Mononuclear cell (primary cell): ENCODE measurements around the gene CPXM2. TPM values are rescaled to one million over a fixed set of nuclear protein-coding genes. Genes with fewer than 3 reads are reported as not detected.

Source experiments
- H3K27me3 ChIP-seq: 2 replicates; pipeline ENCODE4 v1.6.0; 2011; ENCODE audit warnings: low read length, control low read depth; ENCODE audit not compliant: insufficient read depth
- H3K4me1 ChIP-seq: 2 replicates; pipeline ENCODE4 v1.5.1; 2011; ENCODE audit warnings: mild to moderate bottlenecking, low read length, control low read depth; ENCODE audit not compliant: insufficient read depth
- H3K4me3 ChIP-seq: 2 replicates; pipeline ENCODE4 v1.5.1; 2011; ENCODE audit warnings: mild to moderate bottlenecking, low read length, moderate library complexity
- H3K9me3 ChIP-seq: 2 replicates; pipeline ENCODE4 v1.5.1; 2011; ENCODE audit warnings: low read depth, mild to moderate bottlenecking, control low read depth, low read length
- total RNA-seq: library from RNA; depleted of rRNA; stranded (reverse); fragments of >200 nt; gene quantifications from one replicate; pipeline ENCODE4 v1.2.3, GENCODE V29; 2012

The CPXM2 gene
- total RNA-seq = not detected

DNA sequence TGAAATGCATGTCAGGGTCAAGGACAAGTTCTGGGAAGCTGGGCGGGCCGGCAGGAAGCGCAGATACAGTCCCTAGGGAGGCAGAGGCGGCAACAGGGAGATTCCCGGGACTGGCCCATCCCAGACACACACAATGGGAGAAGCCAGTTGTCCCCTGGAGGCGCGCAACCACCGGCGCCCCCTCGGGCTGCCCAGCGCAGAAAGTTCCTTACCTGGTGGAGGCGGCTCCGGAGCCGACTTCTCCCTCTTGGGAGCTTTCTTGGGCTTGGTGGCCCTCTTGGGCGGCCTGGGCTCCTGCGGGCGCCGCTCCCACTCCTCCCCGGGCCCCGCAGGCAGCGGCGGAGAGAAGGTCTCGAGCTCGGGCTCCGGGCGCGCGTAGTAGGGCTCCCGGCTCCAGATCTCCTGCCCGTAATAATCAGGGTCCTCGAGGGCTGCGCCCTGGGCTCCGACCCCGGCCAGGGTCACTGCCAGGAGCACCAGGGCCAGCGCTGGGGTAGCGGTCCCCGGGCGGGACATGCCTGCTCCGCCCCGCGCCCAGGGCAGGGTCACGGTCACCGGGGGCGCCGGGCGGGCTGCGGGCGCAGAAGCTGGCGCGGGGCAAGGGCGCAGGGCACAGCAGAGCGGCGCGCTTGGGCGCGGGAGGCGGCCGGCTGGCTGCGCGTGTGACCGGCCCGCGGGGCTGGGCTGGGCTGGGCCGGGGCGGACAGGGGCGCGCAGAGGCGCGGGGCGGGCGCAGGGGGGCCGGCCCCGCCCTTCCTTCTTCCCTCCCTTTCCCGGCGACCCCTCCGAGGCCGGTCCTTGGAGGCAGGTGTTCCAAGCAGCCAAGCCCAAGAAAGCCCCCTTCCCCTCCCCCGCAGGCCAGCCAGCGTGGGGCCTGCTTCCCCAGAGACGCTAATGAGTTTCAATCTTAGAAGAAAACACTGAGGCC lies at the start of gene CPXM2:
Gene CPXM2 (minus strand): TSS at position 664 of the 928 bp plus-strand sequence. CDS start 148 bp downstream, at position 516.
- H3K9me3 ChIP-seq = no peaks in the 10 kb centered on the region
- H3K27me3 ChIP-seq = peaks cover 4% of the 10 kb centered on the region
- H3K4me3 ChIP-seq = no peak within 1 kb of the TSS
- H3K4me1 ChIP-seq = no peaks in the 10 kb centered on the region

DNA sequence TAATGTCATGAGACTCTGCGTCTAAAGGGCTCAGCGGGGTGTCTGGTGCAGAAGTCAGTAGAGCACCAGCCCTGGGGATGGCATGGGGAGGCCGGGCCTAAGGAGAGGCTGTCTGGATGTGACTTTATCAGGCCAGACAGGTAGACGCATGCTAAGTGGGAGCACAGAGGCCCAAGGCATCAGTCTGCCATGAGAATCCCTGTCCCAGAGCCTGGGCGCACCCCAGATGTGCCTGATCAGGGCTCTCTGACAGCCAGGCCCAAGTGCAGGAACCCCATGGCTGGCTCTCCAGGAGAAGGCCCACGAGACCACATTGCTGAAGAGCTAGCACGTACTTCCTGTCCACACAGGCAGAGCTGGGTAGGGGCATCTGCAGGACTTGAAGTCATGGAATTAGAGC lies 48.0 kb upstream of the CPXM2 start:
- Histone ChIP-seq H3K9me3 (no peaks in the 10 kb centered on the region), H3K4me1 (no peaks in the 10 kb centered on the region), H3K4me3 (no peak overlapping the region), H3K27me3 (no peaks in the 10 kb centered on the region)

DNA sequence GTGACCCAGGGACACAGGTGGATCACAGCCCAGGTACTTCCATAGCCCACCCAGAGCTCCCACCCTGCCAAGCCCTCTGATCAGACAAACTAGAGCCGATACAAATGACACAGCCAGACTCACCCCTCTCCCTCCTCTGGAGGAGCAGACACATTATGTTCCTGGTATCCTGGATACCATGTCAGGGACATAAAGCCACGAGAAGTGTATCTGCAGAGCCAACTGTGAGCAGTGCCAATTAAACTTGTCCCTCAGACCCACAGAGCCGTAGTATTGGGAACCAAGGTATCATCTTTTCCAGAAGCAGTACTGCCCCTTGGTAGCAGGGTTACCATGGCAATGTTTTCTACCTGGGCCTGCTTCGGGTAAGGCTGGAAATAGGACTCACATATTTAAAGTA lies 47.3 kb upstream of the CPXM2 start:
- no peaks in the 10 kb centered on the region for H3K27me3 ChIP-seq
- H3K9me3 ChIP-seq = no peaks in the 10 kb centered on the region
- H3K4me3 ChIP-seq = no peak overlapping the region
- no peaks in the 10 kb centered on the region for H3K4me1 ChIP-seq

DNA sequence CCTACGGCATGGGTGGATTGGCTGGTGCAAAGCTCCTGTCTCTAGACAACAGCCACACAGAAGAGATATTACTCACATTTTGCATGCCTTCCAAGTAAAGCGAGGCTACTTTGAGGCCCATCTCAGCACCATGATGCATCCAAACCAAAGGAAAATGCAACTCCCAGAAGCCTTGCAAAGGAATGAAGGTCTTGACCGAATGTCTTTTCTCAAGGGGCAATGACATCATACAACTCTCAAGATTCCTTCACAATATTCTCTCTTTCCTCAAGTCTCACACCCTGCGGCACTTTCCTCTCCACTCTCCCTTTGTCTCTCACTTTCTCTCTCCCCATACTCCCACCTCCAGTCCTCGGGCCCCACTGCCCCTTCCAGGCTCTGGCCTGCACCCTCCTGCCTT lies 44.8 kb upstream of the CPXM2 start:
- Histone ChIP-seq H3K4me3 (no peak overlapping the region), H3K4me1 (no peaks in the 10 kb centered on the region), H3K27me3 (no peaks in the 10 kb centered on the region), H3K9me3 (no peaks in the 10 kb centered on the region)

DNA sequence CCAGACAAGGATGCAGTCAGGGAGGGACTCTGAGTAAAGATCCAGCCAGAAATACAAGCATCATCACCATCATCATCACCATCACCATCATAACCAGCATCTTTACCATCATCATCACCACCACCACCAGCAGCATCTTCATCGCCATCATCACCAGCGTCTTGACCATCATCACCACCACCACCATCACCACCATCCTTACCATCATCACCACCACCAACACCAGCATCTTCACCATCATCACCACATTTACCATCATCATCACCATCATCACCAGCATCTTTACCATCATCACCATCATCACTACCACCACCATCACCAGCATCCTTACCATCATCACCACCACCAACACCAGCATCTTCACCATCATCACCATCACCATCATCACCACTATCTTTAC lies 44.1 kb upstream of the CPXM2 start:
- Histone ChIP-seq H3K9me3 (no peaks in the 10 kb centered on the region), H3K27me3 (no peaks in the 10 kb centered on the region), H3K4me1 (no peaks in the 10 kb centered on the region), H3K4me3 (no peak overlapping the region)

DNA sequence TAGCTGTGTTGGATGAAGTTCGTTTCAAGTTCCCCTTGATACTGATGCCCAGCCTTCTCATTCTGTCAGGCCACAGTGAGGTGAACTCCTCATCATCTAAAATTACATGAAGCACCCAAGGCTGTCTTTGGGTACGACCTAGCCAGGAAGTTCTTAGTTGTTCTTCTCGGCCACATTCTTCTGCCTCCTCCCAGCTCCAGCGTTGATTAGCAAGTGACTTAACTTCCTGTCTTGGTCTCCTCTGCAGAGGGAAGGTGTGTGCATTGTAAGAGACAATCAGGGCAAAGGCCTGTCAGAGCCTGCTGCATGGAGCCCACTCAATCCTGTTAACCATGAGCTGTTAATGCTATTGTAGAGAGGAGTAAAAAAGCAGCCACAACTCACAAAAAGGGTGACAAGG lies 43.2 kb upstream of the CPXM2 start:
- Histone ChIP-seq H3K4me3 (no peak overlapping the region), H3K9me3 (no peaks in the 10 kb centered on the region), H3K27me3 (no peaks in the 10 kb centered on the region), H3K4me1 (no peaks in the 10 kb centered on the region)

DNA sequence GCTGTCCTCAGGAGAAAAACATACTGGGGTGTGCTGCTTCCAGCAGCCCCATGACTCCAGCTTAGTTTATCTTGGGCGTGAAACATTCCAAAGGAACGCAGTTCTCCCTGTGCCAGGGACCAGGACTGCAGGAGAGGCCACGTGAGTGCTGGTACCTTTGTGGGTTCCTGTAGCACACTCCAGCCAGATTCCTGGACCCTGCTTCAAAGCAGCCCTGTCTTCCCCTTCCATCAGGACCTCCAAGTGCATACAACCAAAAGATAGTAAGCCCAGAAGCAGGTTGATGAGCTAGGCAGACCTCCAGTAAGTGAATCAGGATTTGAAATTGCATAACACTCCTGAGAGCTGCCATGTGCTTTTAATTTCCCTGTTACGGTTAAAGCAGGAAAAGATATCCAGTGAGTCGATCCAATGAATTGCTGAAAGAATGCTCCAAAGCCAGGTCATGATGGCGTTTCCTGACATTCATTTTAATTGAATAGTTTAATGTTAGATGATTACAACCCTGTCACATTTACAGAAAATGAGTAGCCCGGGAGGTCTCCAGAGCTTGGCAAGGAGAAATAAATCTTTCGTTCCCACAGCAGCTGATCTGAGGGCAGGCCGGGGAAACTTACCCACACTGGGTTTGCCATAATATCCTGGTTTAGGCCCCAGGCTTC lies 38.9 kb upstream of the CPXM2 start:
- no peaks in the 10 kb centered on the region for H3K9me3 ChIP-seq
- H3K4me3 ChIP-seq = no peak overlapping the region
- H3K4me1 ChIP-seq = no peaks in the 10 kb centered on the region
- H3K27me3 ChIP-seq = no peaks in the 10 kb centered on the region

DNA sequence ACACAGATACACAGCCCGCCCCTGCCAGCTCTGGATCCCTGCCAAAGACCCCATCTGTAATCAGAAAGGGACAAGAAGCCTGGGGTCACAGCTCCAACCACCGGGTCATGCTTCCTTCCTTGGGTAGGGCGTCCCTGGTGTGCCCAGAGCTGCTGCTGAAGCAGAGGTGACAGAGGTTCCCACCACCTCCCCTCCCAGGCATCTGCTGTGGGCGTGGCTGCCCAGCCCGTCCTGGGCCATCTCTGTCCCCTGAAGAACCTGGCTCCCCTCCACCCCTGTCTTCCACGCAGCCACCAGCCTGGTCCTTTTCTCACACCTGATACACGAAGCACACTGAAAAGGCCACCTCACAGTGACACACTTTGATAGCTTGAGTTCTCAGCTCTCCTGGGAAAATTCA lies 38.2 kb upstream of the CPXM2 start:
- Histone ChIP-seq H3K4me1 (no peaks in the 10 kb centered on the region), H3K4me3 (no peak overlapping the region), H3K27me3 (no peaks in the 10 kb centered on the region), H3K9me3 (no peaks in the 10 kb centered on the region)

DNA sequence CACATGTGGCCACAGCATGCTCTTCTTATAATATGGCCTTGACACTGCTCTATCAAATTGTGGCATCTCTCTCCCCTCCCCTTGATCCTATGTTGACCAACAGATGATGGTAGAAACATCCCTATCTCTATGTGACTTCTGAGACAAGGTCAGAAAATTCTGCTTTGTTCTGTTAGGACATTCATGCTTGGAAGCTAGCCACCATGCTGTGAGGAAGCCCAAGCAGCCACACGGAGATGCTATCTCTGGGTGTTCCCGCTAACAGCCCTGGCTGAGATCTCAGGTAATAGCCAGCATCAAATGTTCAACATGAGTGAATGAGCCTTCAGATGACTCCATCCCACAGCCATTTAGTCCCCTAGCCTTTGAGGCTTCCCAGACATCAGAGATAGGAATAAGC lies 36.8 kb upstream of the CPXM2 start:
- Histone ChIP-seq H3K4me3 (no peak overlapping the region), H3K27me3 (no peaks in the 10 kb centered on the region), H3K4me1 (no peaks in the 10 kb centered on the region), H3K9me3 (no peaks in the 10 kb centered on the region)

DNA sequence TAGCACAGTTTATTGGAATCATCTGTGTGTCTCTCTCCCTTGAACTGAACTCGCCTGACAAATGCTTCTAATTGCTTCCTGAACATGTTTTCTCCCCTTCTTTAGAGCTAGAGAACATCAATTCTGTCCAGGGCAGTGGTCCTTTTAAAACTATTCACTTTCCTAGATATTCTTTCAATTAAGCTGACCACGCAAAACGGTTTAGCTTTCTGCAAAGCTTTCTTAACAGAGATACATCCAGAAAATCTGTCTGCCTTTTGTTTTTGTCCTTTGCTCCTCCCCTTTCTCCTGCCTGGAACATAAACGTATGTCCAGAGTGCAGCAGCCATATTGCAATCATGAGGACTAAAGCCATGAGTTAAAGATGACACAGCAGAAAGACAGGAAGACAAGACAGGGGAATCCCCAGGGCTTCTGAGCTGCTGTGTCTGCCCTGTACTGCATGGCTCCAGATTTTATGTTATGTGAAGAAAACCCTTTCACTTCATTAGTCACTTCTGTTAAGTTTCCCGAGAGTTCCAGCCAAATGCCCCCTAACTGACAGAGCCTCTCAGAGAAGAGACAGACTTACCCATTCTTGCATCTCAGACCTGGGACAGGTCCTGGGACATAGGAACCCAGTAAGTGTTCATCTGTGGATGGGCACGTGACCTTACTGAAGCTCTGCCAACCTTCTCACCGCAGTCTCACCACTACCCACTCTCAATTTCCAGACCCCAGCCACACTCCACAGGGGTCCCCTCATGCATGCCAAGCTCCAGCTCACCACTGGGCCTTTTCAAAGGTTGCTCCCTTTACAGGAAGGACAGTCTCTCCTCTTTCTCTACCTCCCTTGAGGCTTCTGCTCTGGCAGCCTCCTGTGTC lies 35.0 kb upstream of the CPXM2 start:
- Histone ChIP-seq H3K4me3 (no peak overlapping the region), H3K4me1 (no peaks in the 10 kb centered on the region), H3K27me3 (no peaks in the 10 kb centered on the region), H3K9me3 (no peaks in the 10 kb centered on the region)

DNA sequence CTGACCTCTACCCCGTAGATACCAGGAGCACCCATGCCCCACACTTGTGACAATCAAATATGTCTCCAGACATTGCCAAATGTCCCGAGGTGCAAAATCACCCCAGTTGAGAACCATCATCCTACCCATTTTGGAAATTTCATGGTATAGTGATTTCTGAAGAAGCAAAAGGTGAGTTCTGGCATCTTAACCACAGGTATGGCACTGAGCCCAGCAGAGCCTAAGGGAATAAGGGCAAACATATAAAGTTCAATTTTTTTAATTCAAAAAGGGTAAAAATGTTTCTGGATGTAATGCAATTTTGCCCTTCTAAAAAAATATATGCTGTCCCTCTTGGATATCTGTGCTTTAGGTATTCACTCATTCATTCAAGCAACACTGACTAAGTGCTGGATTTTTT lies 30.5 kb upstream of the CPXM2 start:
- Histone ChIP-seq H3K4me1 (no peaks in the 10 kb centered on the region), H3K4me3 (no peak overlapping the region), H3K27me3 (no peaks in the 10 kb centered on the region), H3K9me3 (no peaks in the 10 kb centered on the region)

DNA sequence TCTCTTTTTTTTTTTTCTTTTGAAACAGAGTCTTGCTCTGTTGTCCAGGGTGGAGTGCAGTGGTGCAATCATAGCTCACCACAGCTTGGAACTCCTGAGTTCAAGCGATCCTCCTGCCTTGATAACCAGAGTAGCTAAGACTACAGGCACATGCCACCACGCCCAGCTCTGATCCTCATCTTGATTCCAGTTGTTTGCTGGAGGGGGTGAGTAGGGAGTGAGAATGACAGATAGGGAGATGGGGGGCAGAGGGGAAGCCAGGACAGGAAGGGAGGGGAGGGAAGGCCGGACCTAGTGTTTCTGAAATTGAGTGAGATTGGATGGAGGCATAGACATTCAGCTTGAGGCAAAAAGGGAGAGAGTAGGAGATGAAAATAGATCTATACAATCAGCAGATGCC lies 25.2 kb upstream of the CPXM2 start:
- Histone ChIP-seq H3K27me3 (no peaks in the 10 kb centered on the region), H3K4me3 (no peak overlapping the region), H3K4me1 (peaks cover 7% of the 10 kb centered on the region), H3K9me3 (no peaks in the 10 kb centered on the region)

DNA sequence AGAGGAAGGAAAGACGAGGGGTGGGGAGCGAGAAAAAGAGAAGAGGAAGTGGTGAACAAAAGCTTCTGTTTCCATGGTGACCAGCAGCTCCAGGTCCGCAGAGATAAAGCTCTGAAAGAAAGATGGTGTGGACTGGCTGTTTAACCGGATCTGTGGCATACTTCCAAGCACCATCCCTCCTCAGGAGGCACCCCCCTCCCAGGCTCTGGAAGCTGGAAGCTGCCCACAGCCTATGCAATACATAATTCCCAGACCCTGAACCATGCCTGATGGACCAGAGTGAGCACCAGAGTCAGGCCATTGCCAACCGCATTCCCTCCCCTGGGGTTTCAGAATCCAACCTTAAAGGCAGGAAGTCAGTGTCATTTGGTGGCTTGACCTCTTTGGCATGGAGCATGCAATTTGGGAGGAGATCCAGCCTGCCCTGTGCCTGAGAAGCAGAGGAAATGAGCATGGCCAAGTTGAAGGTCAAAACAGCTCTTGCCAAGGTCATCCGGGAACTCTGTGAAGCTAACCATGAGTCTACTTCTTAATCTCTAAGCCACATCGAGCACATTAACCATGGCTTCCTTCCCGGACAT lies 22.2 kb upstream of the CPXM2 start:
- H3K9me3 ChIP-seq = no peaks in the 10 kb centered on the region
- H3K27me3 ChIP-seq = no peaks in the 10 kb centered on the region
- H3K4me1 ChIP-seq = peaks cover 7% of the 10 kb centered on the region
- H3K4me3 ChIP-seq = no peak overlapping the region

DNA sequence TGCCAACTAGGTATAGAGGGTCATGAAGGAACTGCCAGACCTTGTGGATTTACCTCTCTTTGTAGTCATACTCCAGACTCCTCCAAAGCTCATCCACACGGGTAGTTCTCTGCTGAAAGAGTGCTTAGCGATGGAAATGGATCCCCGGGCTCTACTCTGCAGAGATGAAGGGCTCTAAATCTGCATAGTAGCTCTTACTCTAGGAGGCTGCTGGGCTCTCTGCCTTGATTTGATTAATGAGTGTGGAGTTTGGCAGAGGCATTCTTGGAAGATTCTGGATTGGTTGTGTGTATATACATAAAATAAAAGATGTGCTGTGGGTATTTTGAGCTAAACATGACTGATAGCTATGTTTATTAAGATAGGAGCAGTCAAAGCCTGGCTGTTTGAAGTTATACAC lies 21.3 kb upstream of the CPXM2 start:
- H3K4me3 ChIP-seq = no peak overlapping the region
- H3K9me3 ChIP-seq = no peaks in the 10 kb centered on the region
- H3K27me3 ChIP-seq = no peaks in the 10 kb centered on the region
- peaks cover 7% of the 10 kb centered on the region for H3K4me1 ChIP-seq

DNA sequence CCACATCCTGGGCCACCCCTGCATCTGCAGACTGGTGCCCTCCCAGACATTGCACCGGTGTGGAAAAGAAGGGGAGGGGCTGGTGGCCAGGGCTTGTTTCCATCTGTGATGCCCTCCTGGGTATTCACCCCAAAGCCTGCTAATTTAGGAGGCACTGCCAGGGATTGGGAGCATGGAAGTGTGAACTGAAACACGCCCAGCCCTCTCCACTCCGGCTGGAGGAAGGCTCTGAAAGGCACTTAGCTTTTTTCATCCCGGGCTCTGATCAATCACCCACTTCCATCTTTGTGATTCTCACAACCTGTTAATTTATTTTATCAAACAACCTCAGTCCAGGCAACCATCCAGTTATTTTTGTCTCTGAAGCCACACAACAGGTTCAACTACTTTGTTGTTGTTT lies 20.9 kb upstream of the CPXM2 start:
- no peaks in the 10 kb centered on the region for H3K9me3 ChIP-seq
- peaks cover 7% of the 10 kb centered on the region for H3K4me1 ChIP-seq
- H3K27me3 ChIP-seq = no peaks in the 10 kb centered on the region
- H3K4me3 ChIP-seq = no peak overlapping the region
